ENCODE results near the gene GAPDHS. TPM values are rescaled to one million over a fixed set of nuclear protein-coding genes. Genes with fewer than 3 reads are reported as not detected.
A peak's percentile ranks its signal among the peaks of the same experiment; 100 is the strongest.

GAPDHS gene
- total RNA-seq, 4 donors from 2014 or later = 0.54 TPM; not detected in 3

GRCh38 chr19:35510626-35510964 lies 22.7 kb upstream of the GAPDHS start:
- no peak for TF ChIP-seq POLR2A (IDR thresholded peaks at IDR 0.05)
- no peak for TF ChIP-seq CTCF (IDR thresholded peaks at IDR 0.05)
- Histone ChIP-seq H3K9me3 (no peaks in the 10 kb centered on the region), H3K4me1 (peaks cover 0 to 13% (median 3%) of the 10 kb centered on the region in 4 donors), H3K4me3 (peak overlapping the region in 2 of 4 donors; percentile 32 to 35), H3K36me3 (no peaks in the 10 kb centered on the region), H3K27ac (peak overlapping the region in 1 of 4 donors; percentile 26), H3K27me3 (no peaks in the 10 kb centered on the region)
- no peak for DNase-seq

GRCh38 chr19:35511337-35511736 lies 21.9 kb upstream of the GAPDHS start:
- Histone ChIP-seq H3K4me1 (peaks cover 0 to 13% (median 3%) of the 10 kb centered on the region in 4 donors), H3K4me3 (no peak overlapping the region), H3K27me3 (no peaks in the 10 kb centered on the region), H3K9me3 (no peaks in the 10 kb centered on the region), H3K36me3 (no peaks in the 10 kb centered on the region), H3K27ac (no peak overlapping the region)
- DNase-seq = no peak
- no peak for TF ChIP-seq CTCF (IDR thresholded peaks at IDR 0.05)
- TF ChIP-seq POLR2A (IDR thresholded peaks at IDR 0.05) = no peak

DNA sequence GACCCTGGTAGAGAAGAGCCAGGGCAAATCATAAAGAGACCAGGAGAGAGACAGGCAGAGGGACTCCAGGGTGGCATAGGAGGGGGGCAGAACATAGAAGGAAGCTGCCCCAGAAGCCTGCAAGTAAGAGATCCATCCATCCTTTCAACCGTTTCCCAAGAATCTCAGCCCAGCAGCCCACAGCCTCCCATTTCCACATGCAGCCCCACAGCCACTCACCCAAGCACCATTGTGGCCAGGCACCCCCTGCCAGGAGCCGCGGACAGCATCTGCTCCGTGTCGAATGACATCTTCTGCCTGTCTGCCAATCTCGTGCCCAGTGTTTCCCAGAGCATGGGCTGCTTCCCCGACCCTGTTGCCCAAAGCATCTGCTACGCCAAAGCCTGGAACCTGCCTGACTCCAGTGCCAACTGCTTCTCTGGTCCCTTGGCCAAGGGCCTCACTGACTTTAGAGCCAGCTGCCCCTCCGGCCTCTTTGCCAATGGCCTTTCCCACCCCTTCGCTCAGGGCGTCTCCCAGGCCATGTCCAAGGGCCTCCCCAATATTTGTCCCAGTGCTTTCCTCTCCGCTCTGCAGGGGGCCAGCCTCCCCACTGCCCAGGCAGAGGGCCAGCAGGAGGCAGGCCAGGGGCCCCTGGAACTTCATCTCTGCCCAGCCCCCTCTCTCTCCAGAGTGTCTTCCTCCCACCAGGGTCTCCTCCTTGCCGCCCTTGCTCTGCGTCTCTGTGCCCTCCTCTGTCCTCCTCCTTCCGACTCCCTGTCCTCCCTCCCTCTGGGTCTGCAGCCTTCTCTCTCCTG lies 20.2 kb upstream of the GAPDHS start:
- TF ChIP-seq POLR2A (IDR thresholded peaks at IDR 0.05) = no peak
- no peak for TF ChIP-seq CTCF (IDR thresholded peaks at IDR 0.05)
- H3K4me3 ChIP-seq = no peak overlapping the region
- no peak overlapping the region for H3K27ac ChIP-seq
- no peaks in the 10 kb centered on the region for H3K27me3 ChIP-seq
- peaks cover 0 to 13% (median 3%) of the 10 kb centered on the region in 4 donors for H3K4me1 ChIP-seq
- DNase-seq = no peak
- no peaks in the 10 kb centered on the region for H3K36me3 ChIP-seq
- H3K9me3 ChIP-seq = no peaks in the 10 kb centered on the region

DNA sequence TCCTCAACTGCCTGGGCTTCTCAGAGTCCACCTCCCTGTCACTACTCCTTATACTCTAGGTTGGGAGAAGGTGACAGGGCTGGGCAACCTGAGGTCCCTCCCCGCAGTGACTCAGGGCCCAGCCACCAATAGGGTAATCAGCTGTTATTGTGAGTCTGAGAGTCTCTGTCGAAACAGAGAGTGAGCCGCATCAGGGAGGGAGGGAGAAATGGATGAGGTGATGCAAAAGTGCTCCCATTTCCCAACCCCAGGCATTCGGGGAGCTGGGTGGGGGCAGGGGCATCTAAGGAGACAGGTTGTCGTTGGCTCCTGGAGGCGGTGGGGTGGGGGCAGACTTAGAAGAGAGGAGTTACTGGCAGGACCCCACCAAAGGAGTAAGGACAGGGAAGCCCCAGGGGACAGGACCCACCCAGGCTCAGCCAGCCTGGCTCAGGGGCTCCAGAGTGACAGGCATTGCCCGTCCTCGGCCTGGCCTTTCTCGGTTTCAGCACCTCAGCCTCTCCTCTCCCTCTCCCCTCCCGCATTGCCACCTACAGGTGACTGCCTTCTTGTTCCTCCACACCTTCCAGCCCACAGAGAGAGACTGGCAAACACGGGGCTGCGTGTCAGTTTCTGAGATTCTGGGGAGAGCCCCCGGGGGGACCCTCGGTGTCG lies 19.5 kb upstream of the GAPDHS start, which contains the start of gene DMKN:
Gene DMKN, minus strand, starts transcription at position 22 of the 654 bp plus-strand sequence. CDS start 174 bp downstream, outside the sequence.
- Histone ChIP-seq H3K9me3 (no peaks in the 10 kb centered on the region), H3K27ac (no peak within 1 kb of the TSS), H3K36me3 (no peaks in the 10 kb centered on the region), H3K27me3 (no peaks in the 10 kb centered on the region), H3K4me1 (peaks cover 0 to 13% (median 3%) of the 10 kb centered on the region in 4 donors), H3K4me3 (no peak within 1 kb of the TSS)
- no peak for TF ChIP-seq CTCF (IDR thresholded peaks at IDR 0.05)
- no peak for TF ChIP-seq POLR2A (IDR thresholded peaks at IDR 0.05)
- DNase-seq = no peak

GRCh38 chr19:35514282-35514809 lies 18.9 kb upstream of the GAPDHS start:
- TF ChIP-seq POLR2A (IDR thresholded peaks at IDR 0.05) (no peak), CTCF (IDR thresholded peaks at IDR 0.05) (no peak)
- Histone ChIP-seq H3K27me3 (no peaks in the 10 kb centered on the region), H3K9me3 (no peaks in the 10 kb centered on the region), H3K36me3 (no peaks in the 10 kb centered on the region), H3K4me3 (no peak overlapping the region), H3K27ac (no peak overlapping the region), H3K4me1 (peaks cover 0 to 13% (median 3%) of the 10 kb centered on the region in 4 donors)
- DNase-seq = no peak
